Stimulated activated CD8-positive, alpha-beta memory T cell treated with anti-CD3 and anti-CD28 coated beads, Interleukin-12 subunit alpha, Interleukin-12 subunit beta, amount 100 ng/mL, for 1 hour (primary cell): ENCODE measurements around the gene SMIM8.

Source experiments
- DNase-seq: peaks from one replicate; pipeline ENCODE4 v3.0.0-alpha.2; 2020; ENCODE audit warnings: low read depth

Gene SMIM8

DNA sequence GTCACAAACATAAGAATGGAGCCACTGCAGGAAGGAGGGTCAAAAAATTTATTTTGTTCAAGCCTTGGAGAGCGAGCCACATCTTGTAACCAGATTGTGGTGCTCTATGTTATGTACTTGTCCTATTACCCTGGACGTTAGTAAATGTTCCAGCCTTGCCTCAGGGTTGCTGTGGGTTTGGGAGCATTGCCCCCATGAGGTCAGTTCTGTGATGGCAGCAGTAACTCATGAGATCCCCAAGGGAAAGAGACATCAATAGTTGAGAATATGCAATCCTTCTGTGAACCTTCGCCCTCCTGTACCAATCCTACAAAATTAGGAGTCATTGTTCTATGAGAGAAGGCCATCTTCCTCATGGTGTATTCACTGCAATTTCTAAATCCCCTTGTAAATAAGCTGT is 68.9 kb downstream of the SMIM8 start:
- DNase-seq, result no peak
